Daoy (cell line): Measurements from ENCODE around the gene MAP4. TPM values are rescaled to one million over a fixed set of nuclear protein-coding genes. Genes with fewer than 3 reads are reported as not detected.
"Not testable (repeated sequence)": the region's sequence is repeated elsewhere in the genome, so short reads cannot be mapped to it uniquely, and the experiment has no call there.

Experiments used
- DNase-seq: peaks from one replicate; pipeline ENCODE4 v3.0.0-alpha.2; 2015; ENCODE audit warnings: low read depth
- total RNA-seq: library from RNA; depleted of rRNA; stranded (reverse); fragments of >200 nt; shearing (Covaris generic); gene quantifications from 2 replicates; pipeline ENCODE4 v1.2.3, GENCODE V29; 2014

Gene MAP4
- total RNA-seq, 1 experiment from 2014 or later = 30.6 TPM

DNA sequence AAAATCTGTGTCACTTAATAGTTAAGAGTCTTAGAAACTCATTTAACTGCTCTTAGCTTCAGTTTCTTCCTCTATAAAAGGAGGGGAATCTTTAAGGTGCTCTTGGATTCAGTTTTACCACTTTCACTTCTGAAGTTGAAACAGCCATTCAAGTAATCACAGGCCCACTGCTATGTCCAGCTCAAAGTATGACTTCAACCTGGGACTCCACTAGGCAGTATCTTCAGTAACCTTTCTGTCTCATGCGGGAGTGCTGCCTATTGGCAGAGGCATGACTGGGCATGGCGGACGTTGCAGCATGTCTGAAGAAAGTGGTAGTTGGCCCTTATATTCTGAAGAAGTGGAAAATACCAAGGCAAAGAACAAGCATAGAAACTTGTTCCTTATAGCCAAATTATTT lies 121.0 kb downstream of the MAP4 start:
- no peak for DNase-seq

DNA sequence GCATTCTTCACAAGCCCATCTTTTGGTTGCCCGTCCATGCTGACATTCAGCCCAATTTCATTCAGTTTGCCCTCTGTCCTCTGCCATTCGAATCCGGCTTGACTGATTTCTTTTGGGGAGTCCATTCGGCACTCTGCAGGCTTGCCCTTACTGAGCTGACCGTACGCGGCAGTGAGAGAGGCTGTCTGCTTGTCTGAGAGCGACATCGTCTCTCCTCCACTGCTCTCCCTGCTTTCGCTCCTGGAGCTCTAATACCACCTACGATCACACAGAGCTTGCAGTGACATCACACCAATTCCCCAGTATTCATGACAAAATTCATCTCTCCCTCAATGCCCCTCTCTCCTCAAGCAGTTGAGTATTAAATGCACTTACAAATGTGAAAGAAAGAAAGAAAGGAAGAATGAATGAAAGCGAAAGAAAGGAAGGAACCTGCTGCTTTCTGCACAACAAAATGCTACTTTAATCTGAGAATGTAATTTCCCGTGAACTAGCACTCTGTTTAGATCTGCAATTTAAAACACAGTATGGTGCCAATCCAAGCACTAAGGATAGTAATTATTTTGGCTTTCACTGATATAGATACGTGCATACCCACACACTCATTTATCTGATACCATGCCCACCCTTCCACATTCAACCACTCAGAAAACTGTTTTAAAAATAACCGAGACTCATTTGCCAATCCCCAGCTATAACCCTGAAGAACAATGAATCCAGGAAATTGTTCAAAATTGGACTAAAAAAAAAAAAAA lies 123.8 kb downstream of the MAP4 start:
- no peak for DNase-seq

DNA sequence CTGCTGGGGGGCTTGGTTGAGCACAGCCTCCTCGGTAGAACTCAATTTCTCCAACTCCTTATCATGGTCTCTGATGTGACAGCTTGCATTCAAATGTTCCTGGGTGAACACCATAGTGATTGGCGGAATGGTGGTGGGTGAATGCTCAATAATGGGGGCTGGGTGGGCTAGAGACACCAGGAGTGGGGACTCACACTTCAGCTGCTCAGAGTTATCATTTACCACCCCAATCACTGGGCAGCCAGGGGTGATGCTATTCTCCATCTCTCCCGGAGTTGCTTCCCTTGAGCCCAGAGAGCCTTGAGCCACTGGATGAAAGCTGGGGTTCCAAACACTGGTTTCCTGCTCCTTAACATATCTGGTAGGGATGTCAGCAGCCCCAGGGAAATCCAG lies 124.6 kb downstream of the MAP4 start:
- no peak for DNase-seq

DNA sequence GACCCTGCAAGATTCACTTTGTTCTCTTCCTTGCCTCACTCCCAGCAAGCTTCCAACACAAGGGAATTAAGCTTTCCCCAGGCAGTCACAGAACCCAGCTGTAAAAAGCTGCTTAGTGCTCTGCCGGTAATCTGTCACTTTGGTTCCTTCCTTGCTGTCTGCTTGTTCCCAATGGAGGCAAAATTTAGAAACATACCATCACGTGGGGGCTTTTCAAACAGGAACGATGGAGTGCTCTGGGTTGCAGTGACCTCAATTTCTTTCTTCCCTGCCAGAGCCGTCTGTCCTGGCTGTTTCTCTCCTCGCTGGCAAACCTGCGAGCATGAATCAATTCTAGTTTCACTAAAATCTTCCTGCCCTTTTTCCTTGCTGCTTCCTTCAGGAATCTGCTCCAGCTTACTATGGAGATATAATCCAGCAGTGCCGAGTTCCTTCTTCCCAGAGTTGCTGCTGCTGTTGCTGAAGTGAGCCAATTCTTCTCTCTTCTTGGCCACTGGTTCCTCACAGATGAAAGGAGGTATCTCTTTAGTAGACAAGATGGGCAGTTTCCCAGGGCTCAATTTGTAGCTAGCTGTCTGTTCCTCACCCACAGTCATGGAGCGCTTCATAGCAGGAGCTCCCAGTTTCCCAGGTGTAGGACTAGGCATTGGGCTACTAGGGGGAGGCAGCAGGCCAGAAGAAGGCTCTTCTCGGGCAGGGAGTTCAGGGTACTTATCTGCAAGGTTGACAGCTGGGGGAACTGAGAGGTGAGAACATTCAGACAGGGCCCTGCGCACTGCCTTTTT lies 125.2 kb downstream of the MAP4 start:
- DNase-seq = no peak

DNA sequence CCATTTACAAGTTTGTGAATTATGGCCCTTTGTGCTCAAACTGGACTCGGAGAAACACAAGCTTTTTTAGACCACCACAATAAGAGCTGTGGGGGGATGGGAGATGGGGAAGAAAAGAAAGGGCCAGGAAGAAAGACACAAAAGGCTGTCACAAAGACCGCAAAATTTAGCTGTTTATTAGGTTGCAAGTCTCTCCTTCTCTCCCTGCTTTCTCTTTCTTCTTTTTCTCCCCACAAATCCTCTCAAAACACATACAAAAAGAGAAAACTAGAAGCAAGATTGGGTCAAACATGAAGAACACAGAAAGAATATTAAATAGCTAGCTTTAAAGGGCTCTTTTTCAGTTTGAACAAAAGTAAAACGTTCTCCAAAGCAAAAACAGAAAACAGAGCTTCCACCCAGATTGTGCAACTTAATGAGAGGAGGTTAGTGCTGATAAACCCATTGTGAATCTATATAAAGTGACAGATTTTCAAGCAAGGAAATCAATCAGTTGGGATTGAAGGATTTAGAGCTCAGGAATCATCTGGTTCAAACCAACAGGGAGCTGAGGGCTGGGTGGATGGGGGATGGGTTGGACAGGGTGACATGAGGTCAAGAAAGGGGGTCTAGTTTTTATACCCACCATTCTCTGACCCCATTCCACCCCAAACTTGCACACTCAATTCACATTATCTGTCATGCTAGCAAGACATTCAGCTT lies 125.9 kb downstream of the MAP4 start:
- no peak for DNase-seq

DNA sequence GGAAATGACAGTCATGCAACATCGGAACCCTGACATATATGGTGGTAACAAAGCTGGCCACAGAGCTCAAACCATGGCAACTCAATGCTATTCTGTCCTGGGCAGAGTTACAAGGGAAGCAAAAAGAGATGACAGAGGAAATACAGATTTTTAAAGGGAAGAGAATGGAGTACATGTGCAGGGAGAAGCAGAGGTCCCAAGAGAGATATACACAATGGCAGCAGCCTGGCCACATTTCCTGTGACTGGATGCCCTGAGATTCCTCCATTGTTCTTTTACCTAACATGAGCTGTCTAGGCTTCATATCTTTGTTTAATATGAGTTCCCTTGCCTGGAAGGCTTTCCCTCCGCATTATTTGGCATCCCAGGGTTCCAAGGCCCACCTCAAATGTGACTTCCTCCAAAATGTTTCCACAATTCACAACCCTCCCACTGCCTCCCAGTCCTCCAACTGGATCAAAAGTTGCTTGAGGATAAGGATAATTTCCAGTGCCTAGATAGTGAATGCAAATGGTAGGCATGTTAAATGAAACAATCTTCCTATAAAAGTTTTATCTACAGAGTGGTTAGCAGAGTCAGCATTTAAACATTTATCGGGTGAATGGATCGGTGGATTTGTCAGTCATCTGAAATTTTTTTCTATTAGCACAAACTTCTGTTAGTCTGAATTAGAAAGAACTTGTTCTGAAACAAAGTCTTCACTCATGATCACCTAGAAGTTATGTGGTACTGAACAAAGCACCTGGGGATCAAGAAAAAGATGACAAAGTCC lies 127.0 kb downstream of the MAP4 start:
- DNase-seq = no peak

DNA sequence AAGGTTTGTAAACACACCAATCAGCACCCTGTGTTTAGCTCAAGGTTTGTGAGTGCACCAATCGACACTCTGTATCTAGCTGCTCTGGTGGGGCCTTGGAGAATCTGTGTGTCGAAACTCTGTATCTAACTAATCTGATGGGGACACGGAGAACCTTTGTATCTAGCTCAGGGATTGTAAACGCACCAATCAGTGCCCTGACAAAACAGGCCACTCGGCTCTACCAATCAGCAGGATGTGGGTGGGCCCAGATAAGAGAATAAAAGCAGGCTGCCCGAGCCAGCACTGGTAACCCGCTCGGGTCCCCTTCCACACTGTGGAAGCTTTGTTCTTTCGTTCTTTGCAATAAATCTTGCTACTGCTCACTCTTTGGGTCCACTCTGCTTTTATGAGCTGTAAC lies 128.2 kb downstream of the MAP4 start:
- DNase-seq = not testable (repeated sequence)

- DNase-seq = no peak
Measured at GRCh38 chr3:47885168-47885567, 131.0 kb downstream of the MAP4 start.

- no peak for DNase-seq
Measured at GRCh38 chr3:47884603-47885002, 131.6 kb downstream of the MAP4 start.

GRCh38 chr3:47882338-47882737 lies 133.9 kb downstream of the MAP4 start:
- DNase-seq = no peak

GRCh38 chr3:47877719-47878118 lies 138.5 kb downstream of the MAP4 start:
- DNase-seq = no peak

- peak; percentile 36 for DNase-seq
Measured at GRCh38 chr3:47877290-47877689, 138.9 kb downstream of the MAP4 start.

DNA sequence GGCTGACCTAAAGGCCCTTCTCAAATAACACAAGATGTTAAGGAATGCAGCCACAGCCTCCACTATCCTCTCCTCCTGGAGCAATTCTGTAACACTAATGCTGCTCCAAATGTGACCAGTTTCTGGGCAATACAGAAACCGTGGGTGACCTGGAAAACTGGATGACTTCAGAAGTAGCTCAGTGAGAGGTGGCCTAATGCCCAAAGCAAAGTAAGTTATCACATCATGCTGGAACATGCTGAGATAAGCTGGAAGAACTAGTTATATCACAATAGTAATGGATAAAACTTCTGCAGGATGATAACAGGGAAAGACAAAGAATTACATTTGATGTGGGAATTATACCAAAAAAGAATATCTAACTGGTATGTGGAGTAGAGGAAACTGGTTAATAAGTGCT lies 141.3 kb downstream of the MAP4 start:
- no peak for DNase-seq

- DNase-seq = no peak
Measured at GRCh38 chr3:47874438-47874837, 141.8 kb downstream of the MAP4 start.

GRCh38 chr3:47872916-47873315 lies 143.3 kb downstream of the MAP4 start:
- no peak for DNase-seq

- no peak for DNase-seq
Measured at GRCh38 chr3:47871389-47871788, 144.8 kb downstream of the MAP4 start.

- DNase-seq = no peak
Measured at GRCh38 chr3:47870702-47871260, 145.4 kb downstream of the MAP4 start.

DNA sequence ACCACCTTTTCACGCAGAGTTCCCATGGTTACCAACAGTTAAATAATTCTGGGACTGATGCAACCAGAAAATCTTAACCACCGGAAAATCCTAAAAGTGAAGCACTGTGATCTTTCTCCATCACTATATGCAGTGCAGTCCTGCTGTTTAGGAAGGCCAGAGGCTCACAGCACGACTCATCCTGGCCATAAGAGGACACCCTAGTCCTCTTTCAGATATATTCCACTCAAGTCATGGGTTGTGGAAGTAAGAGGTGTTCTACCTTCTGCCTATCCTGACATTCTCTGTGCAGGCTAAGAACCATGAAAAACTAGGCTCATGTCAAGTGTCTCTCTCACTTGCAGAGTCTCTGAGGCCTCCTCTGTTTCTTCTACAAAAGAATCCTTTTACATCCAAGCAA lies 146.1 kb downstream of the MAP4 start:
- no peak for DNase-seq

DNA sequence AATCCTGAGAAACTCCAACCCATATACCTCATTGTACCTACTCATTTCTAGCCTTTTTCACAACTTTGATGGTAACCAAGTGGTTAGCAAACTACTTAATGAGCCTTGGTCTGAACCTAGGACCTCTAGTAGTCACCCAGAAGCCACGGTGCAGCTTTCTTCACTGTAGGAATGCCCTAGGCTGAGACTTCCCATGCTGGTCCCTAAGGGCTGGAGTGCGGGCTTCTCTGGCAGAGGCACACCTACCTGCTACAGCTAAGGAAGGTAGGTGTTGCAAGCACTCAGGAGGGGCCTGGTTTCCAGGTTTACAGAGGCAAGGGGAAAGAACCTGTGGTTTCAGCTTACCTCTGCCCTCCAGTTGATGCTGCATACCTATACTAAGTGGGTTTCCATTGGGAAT lies 147.9 kb downstream of the MAP4 start:
- no peak for DNase-seq

DNA sequence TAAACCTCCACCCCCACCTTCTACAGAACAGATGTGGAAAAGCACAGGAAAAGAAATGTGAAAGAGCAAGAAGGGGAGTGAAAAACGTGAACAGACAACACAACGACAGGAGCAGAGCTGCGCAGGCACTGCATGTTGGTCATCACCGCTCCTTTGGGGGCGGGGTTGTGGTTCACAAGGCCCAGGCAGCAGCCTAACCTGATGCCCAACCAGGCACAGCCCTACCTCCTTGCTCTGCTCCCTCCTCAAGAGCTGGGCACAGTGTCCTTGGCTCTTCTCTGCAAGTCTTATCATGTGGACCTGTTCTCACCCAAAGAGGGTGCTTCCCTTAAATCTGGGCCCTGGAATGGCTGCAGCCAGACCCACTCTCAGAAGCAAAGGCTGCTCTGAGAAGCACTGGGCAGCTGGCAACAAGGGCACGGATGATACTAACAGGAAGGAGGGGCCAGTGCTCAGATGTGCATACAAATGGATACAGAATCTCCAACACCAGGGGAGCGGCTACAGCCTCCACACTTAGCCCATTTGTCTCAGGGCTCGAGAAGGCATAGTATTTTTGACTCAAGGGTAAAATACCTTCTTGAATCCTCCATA lies 148.7 kb downstream of the MAP4 start:
- DNase-seq = no peak

GRCh38 chr3:47865192-47865591 lies 151.0 kb downstream of the MAP4 start:
- no peak for DNase-seq
